ENCODE data around the gene DCTN4.

The DCTN4 gene

GRCh38 chr5:150788977-150789376, 30.2 kb upstream of the DCTN4 start:
- no peaks in the 10 kb centered on the region; the same call in 1 of the 2 replicates for H3K36me3 ChIP-seq
- peaks cover 12% of the 10 kb centered on the region; the same call in 1 of the 2 replicates for H3K9me3 ChIP-seq
- H3K4me2 ChIP-seq: peak overlapping the region; percentile 70; the same call in 1 of the 2 replicates
- peaks cover 46% of the 10 kb centered on the region; the same call in 1 of the 2 replicates for H4K20me1 ChIP-seq
- TF ChIP-seq Cebpa-rat (IDR thresholded peaks at IDR 0.05): no peak
- peaks cover 53% of the 10 kb centered on the region for H3K4me1 ChIP-seq
- H3K27me3 ChIP-seq: no peaks in the 10 kb centered on the region
- no peak overlapping the region for H3K9ac ChIP-seq
- H3K4me3 ChIP-seq: no peak overlapping the region
- no peak overlapping the region for H3K27ac ChIP-seq

GRCh38 chr5:150787656-150788055, 28.8 kb upstream of the DCTN4 start:
- no peak overlapping the region for H3K4me3 ChIP-seq
- peak overlapping the region; percentile 13; the same call in 1 of the 2 replicates for H3K4me2 ChIP-seq
- peaks cover 12% of the 10 kb centered on the region; the same call in 1 of the 2 replicates for H3K9me3 ChIP-seq
- H3K4me1 ChIP-seq: peaks cover 66% of the 10 kb centered on the region
- no peak for TF ChIP-seq Cebpa-rat (IDR thresholded peaks at IDR 0.05)
- H4K20me1 ChIP-seq: peaks cover 36% of the 10 kb centered on the region; the same call in 1 of the 2 replicates
- H3K27ac ChIP-seq: no peak overlapping the region
- H3K9ac ChIP-seq: no peak overlapping the region
- no peaks in the 10 kb centered on the region for H3K36me3 ChIP-seq
- H3K27me3 ChIP-seq: no peaks in the 10 kb centered on the region

GRCh38 chr5:150786876-150787275, 28.1 kb upstream of the DCTN4 start:
- Histone ChIP-seq H3K9me3 (peaks cover 12% of the 10 kb centered on the region; the same call in 1 of the 2 replicates), H3K36me3 (no peaks in the 10 kb centered on the region), H3K4me2 (peak overlapping the region; percentile 13; the same call in 1 of the 2 replicates), H3K4me3 (no peak overlapping the region), H3K27ac (no peak overlapping the region), H3K4me1 (peaks cover 74% of the 10 kb centered on the region), H4K20me1 (peaks cover 28% of the 10 kb centered on the region; the same call in 1 of the 2 replicates), H3K27me3 (no peaks in the 10 kb centered on the region), H3K9ac (no peak overlapping the region)
- TF ChIP-seq Cebpa-rat (IDR thresholded peaks at IDR 0.05): no peak

- Histone ChIP-seq H3K4me2 (no peak overlapping the region), H4K20me1 (peaks cover 27% of the 10 kb centered on the region; the same call in 1 of the 2 replicates), H3K36me3 (no peaks in the 10 kb centered on the region), H3K27ac (no peak overlapping the region), H3K27me3 (no peaks in the 10 kb centered on the region), H3K4me3 (no peak overlapping the region), H3K4me1 (peaks cover 83% of the 10 kb centered on the region), H3K9ac (no peak overlapping the region), H3K9me3 (peaks cover 12% of the 10 kb centered on the region; the same call in 1 of the 2 replicates)
- no peak for TF ChIP-seq Cebpa-rat (IDR thresholded peaks at IDR 0.05)
Observed at GRCh38 chr5:150785950-150786349, 27.1 kb upstream of the DCTN4 start.

- peaks cover 82% of the 10 kb centered on the region for H3K4me1 ChIP-seq
- peak overlapping the region; percentile 89 for H3K4me2 ChIP-seq
- TF ChIP-seq Cebpa-rat (IDR thresholded peaks at IDR 0.05): no peak
- no peaks in the 10 kb centered on the region for H3K27me3 ChIP-seq
- H3K36me3 ChIP-seq: no peaks in the 10 kb centered on the region
- H3K9ac ChIP-seq: peak overlapping the region; percentile 54
- peak overlapping the region; percentile 31 for H3K4me3 ChIP-seq
- H3K27ac ChIP-seq: peak overlapping the region; percentile 78
- peaks cover 4% of the 10 kb centered on the region; the same call in 1 of the 2 replicates for H4K20me1 ChIP-seq
- H3K9me3 ChIP-seq: peaks cover 12% of the 10 kb centered on the region; the same call in 1 of the 2 replicates
Observed at GRCh38 chr5:150783422-150783928, 24.7 kb upstream of the DCTN4 start.

- no peaks in the 10 kb centered on the region for H3K27me3 ChIP-seq
- peak overlapping the region; percentile 89 for H3K4me2 ChIP-seq
- TF ChIP-seq Cebpa-rat (IDR thresholded peaks at IDR 0.05): no peak
- no peaks in the 10 kb centered on the region for H3K36me3 ChIP-seq
- H4K20me1 ChIP-seq: no peaks in the 10 kb centered on the region
- peak overlapping the region; percentile 54 for H3K9ac ChIP-seq
- peak overlapping the region; percentile 78 for H3K27ac ChIP-seq
- peaks cover 81% of the 10 kb centered on the region for H3K4me1 ChIP-seq
- H3K4me3 ChIP-seq: peak overlapping the region; percentile 31
- H3K9me3 ChIP-seq: peaks cover 12% of the 10 kb centered on the region; the same call in 1 of the 2 replicates
Observed at GRCh38 chr5:150782850-150783249, 24.0 kb upstream of the DCTN4 start.

- Histone ChIP-seq H3K9ac (peak overlapping the region; percentile 54), H3K4me1 (peaks cover 81% of the 10 kb centered on the region), H4K20me1 (no peaks in the 10 kb centered on the region), H3K27ac (peak overlapping the region; percentile 78), H3K9me3 (peaks cover 12% of the 10 kb centered on the region; the same call in 1 of the 2 replicates), H3K36me3 (no peaks in the 10 kb centered on the region), H3K4me3 (no peak overlapping the region; the same call in 1 of the 2 replicates), H3K4me2 (peak overlapping the region; percentile 89), H3K27me3 (no peaks in the 10 kb centered on the region)
- no peak for TF ChIP-seq Cebpa-rat (IDR thresholded peaks at IDR 0.05)
Observed at GRCh38 chr5:150781706-150782614, 23.1 kb upstream of the DCTN4 start.

GRCh38 chr5:150780816-150781221, 22.0 kb upstream of the DCTN4 start:
- no peak for TF ChIP-seq Cebpa-rat (IDR thresholded peaks at IDR 0.05)
- peaks cover 81% of the 10 kb centered on the region for H3K4me1 ChIP-seq
- H3K9ac ChIP-seq: peak overlapping the region; percentile 88
- peak overlapping the region; percentile 91 for H3K27ac ChIP-seq
- H3K36me3 ChIP-seq: no peaks in the 10 kb centered on the region
- H4K20me1 ChIP-seq: no peaks in the 10 kb centered on the region
- H3K4me3 ChIP-seq: peak overlapping the region; percentile 87
- no peaks in the 10 kb centered on the region for H3K27me3 ChIP-seq
- H3K9me3 ChIP-seq: peaks cover 7% of the 10 kb centered on the region; the same call in 1 of the 2 replicates
- H3K4me2 ChIP-seq: peak overlapping the region; percentile 89

- H3K4me2 ChIP-seq: peak overlapping the region; percentile 89
- 0 out of 2 replicates have a peak, but pooled peaks cover 2% of the 10 kb centered on the region for H3K9me3 ChIP-seq
- no peaks in the 10 kb centered on the region for H4K20me1 ChIP-seq
- TF ChIP-seq Cebpa-rat (IDR thresholded peaks at IDR 0.05): no peak
- peak overlapping the region; percentile 91 for H3K27ac ChIP-seq
- peak overlapping the region; percentile 87 for H3K4me3 ChIP-seq
- peaks cover 81% of the 10 kb centered on the region for H3K4me1 ChIP-seq
- H3K36me3 ChIP-seq: no peaks in the 10 kb centered on the region
- no peaks in the 10 kb centered on the region for H3K27me3 ChIP-seq
- H3K9ac ChIP-seq: peak overlapping the region; percentile 88
Observed at GRCh38 chr5:150780187-150780692, 21.4 kb upstream of the DCTN4 start.

Data from BLaER1 (cell line).